SK-N-MC (cell line): ENCODE data around the gene PARVB.
"Not testable (repeated sequence)": the region's sequence is repeated elsewhere in the genome, so short reads cannot be mapped to it uniquely, and the experiment has no call there.

ENCODE experiments used
- DNase-seq: peaks from one replicate; pipeline ENCODE4 v3.0.0-alpha.2; 2011; ENCODE audit warnings: low read depth, low spot score
- H3K27ac ChIP-seq: fragments of 200-600 bp; sonication (generic); 2 replicates; pipeline ENCODE4 v1.5.1; 2016; ENCODE audit warnings: mixed run types
- H3K36me3 ChIP-seq: fragments of 200-600 bp; sonication (generic); 2 replicates; pipeline ENCODE4 v1.6.1; 2017; ENCODE audit warnings: antibody characterized with exemption, low read length, mixed read lengths; ENCODE audit not compliant: insufficient read depth
- H3K4me3 ChIP-seq: fragments of 200-600 bp; sonication (generic); 2 replicates; pipeline ENCODE4 v1.5.1; 2016
- H3K9ac ChIP-seq: fragments of 200-600 bp; sonication (generic); 2 replicates; pipeline ENCODE4 v1.8.0; 2017; ENCODE audit warnings: mixed run types, mixed read lengths; ENCODE audit not compliant: insufficient read length
- H3K9me3 ChIP-seq: fragments of 200-600 bp; sonication (generic); 2 replicates; pipeline ENCODE4 v1.6.1; 2017; ENCODE audit warnings: low read depth, mild to moderate bottlenecking, antibody characterized with exemption, low read length, moderate library complexity, mixed read lengths
- EZH2 ChIP-seq: fragments of 200-600 bp; sonication (generic); IDR thresholded peaks from one replicate; pipeline ENCODE4 v1.6.1; 2017; ENCODE audit warnings: antibody characterized with exemption
- FOXP2 ChIP-seq: optimal IDR thresholded peaks from 2 replicates; pipeline ENCODE3; 2011; ENCODE audit warnings: mild to moderate bottlenecking, moderate library complexity; ENCODE audit not compliant: insufficient read depth; ENCODE audit errors: extremely low read length, control extremely low read depth
- POLR2AphosphoS5 ChIP-seq: IDR thresholded peaks from 2 replicates; pipeline ENCODE4 v1.6.1; 2012; ENCODE audit warnings: mild to moderate bottlenecking, low read depth, low read length, borderline replicate concordance

The PARVB gene

DNA sequence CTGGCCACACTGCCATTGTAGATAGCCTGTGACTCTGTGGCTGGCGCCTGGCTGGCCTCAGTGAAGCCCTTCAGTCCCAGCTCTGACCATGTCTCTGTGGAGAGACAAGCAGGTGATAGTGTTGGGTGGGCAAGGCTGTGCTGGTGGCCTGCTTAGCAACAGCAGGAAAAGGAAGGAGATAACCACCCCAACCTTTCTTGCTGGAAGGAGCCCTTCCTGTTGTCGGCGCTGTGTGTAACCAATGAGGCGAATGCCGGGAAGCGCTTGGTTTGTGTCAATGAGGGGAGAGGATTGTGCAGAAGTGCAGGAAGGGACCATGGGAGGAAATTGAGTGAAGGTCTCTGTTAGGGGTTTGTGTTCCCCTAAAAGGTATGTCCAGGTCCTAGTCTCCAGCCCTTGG lies 27.3 kb downstream of the PARVB start:
- no peak overlapping the region for H3K9ac ChIP-seq
- no peak overlapping the region for H3K27ac ChIP-seq
- no peak overlapping the region for H3K4me3 ChIP-seq
- TF ChIP-seq POLR2AphosphoS5: no peak
- TF ChIP-seq FOXP2: no peak
- TF ChIP-seq EZH2: no peak
- no peak for DNase-seq
- H3K36me3 ChIP-seq: no peaks in the 10 kb centered on the region
- no peaks in the 10 kb centered on the region for H3K9me3 ChIP-seq

DNA sequence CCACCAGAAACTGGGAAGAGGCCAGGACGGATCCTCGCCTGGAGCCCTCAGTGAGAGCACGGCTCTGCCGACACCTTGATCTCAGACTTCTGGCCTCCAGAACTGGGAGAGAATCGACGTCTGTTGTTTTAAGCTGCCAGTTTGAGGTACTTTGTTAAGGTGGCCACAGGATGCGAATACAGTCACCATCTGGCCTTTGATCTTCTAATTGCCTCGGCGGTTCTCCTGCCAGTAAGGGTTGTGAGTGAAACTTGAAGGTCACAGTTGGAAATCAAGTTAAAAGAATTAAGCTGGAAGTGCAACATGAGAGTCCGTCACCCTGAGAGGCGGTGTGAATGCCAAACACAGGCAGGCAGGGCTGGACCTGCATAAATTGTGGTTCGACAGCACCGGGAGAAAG lies 27.9 kb downstream of the PARVB start:
- no peak overlapping the region for H3K4me3 ChIP-seq
- H3K9me3 ChIP-seq: no peaks in the 10 kb centered on the region
- no peak overlapping the region for H3K27ac ChIP-seq
- DNase-seq: no peak
- TF ChIP-seq FOXP2 (no peak), POLR2AphosphoS5 (no peak), EZH2 (no peak)
- no peak overlapping the region for H3K9ac ChIP-seq
- no peaks in the 10 kb centered on the region for H3K36me3 ChIP-seq

DNA sequence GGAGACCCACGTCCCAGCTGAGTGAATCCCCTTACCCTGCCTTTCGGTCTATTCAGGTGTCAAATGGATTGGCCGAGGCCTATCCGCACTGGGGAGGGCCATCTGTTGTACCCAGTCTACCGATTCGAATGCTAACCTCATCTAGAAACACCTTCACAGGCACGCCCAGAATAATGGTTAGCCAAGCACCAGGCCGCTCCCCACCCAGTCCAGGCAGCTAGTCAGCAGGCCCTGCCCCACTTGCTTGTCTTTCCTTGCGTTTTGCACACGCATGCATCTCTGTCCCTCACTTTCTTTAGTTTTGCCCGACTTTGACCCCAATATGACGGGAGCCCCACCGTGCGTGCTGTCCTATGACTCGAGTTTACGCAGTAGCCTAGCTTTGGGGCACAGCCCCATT lies 31.7 kb downstream of the PARVB start:
- DNase-seq: no peak
- Histone ChIP-seq H3K36me3 (no peaks in the 10 kb centered on the region), H3K27ac (no peak overlapping the region), H3K4me3 (no peak overlapping the region), H3K9ac (no peak overlapping the region), H3K9me3 (no peaks in the 10 kb centered on the region)
- no peak for TF ChIP-seq EZH2
- no peak for TF ChIP-seq POLR2AphosphoS5
- no peak for TF ChIP-seq FOXP2

DNA sequence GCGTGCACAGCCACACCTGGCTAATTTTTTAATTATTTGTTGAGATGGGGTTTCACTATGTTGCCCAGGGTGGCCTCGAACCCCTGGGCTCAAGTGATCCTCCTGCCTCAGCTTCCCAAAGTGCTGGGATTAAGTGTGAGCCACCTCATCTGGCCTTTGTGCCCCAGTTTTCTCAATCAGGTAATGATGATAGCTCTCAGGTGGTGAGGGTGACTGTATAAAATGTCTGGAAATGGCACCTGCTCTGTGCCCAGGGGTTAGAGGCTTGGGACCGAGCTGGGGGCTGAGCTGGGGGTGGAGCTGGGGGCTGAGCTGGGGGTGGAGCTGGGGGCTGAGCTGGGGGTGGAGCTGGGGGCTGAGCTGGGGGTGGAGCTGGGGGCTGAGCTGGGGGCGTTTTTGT lies 32.5 kb downstream of the PARVB start:
- not testable (repeated sequence) for DNase-seq, H3K9me3 ChIP-seq, H3K36me3 ChIP-seq, H3K9ac ChIP-seq, H3K4me3 ChIP-seq, H3K27ac ChIP-seq

DNA sequence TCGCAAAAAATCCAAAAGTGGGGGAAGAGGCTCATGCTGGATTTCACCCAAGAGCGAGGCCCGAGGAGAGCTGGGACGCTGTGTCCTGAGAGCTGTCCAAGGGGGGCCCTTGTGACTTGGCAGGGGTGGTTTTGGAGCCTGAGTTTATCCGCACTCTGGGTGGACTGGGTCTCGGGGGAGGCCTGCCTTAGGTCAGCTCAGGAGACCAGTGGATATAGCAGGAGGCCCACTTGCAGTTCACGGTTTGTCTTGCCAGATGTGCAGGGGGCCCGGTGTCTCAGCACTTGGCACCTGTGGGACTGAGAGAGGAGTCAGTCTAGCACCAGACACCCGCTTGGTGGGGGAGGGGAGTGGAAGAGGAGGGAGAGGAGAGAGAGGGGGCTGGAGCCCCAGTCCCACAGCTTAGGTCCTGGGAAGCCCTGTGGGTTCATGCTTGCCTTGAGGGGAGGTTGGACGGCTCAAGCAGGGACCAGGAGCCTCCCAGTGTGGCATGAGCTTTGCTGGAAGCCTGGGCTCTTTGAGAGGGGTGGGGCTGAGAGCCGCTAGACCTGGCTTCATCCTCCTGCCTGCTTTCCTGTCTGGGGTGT lies 33.4 kb downstream of the PARVB start:
- Histone ChIP-seq H3K4me3 (peak overlapping the region; percentile 55), H3K36me3 (no peaks in the 10 kb centered on the region), H3K9ac (no peak overlapping the region), H3K27ac (peak overlapping the region; percentile 73; the same call in 1 of the 2 replicates), H3K9me3 (no peaks in the 10 kb centered on the region)
- TF ChIP-seq POLR2AphosphoS5 (no peak), EZH2 (no peak), FOXP2 (no peak)
- DNase-seq: no peak

DNA sequence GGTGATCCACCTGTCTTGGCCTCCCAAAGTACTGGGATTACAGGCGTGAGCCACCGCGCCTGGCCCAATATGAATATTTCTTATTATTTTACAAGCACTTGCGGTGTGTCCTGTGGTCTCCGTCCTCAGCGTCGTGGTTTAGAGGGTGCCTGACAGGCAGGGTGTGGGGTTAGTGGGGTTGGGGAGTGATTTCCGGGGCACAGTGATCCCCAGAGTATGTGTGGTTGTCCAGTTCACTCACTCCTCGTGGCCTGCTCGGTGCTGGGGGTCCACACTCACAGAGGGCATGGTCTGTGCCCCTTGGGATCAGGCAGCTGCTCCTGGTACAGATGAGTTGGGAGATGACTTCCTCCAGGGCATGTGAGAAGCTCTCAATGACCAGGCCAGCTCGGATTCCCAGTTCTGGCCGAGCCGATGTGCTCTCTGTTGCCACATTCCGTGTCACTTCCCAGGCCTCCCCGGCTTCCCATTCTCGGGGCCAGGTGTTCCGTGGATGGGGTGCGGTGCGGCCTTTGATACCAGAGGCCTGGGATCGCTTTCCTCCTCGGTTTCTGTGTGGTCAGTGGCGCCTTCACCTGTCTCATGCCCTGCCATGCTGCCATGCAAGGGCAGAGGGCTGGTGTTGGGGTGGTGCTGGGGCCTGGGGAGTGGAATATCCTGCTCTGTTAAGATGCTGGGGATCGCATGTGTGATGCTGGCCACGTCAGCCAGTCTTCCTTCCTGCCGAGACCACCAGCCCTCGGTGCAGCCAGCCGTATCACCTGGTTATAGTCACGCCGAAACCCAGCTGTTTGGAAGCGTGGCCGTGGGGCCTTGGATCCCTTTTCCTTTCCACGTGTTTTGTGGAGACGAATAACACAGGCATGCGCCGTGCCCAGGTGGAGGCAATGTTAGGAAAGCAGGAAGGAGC lies 39.6 kb downstream of the PARVB start:
- Histone ChIP-seq H3K9ac (no peak overlapping the region), H3K9me3 (no peaks in the 10 kb centered on the region), H3K27ac (no peak overlapping the region), H3K4me3 (no peak overlapping the region), H3K36me3 (no peaks in the 10 kb centered on the region)
- no peak for TF ChIP-seq FOXP2
- no peak for TF ChIP-seq EZH2
- TF ChIP-seq POLR2AphosphoS5: no peak
- no peak for DNase-seq

DNA sequence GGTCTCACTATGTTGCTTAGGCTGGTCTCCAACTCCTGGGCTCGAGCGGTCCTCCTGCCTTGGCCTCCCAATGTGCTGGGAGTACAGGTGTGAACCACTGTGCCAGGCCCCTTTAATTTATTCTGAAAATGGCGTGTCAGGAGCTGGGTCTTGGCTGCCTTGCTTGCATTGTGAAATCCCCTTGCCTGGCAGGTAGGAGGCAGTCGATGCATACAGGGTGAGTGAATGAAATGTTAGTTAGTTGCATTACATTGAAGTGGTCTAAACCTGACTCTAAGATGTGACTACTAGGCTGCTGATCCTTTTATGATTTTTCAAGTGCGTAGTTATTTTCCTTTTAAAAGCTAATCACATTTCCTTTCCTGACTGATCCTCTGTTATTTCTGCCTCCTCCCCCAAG lies 42.9 kb downstream of the PARVB start:
- no peak overlapping the region for H3K9ac ChIP-seq
- no peak for TF ChIP-seq FOXP2
- no peak for TF ChIP-seq POLR2AphosphoS5
- TF ChIP-seq EZH2: no peak
- no peaks in the 10 kb centered on the region for H3K36me3 ChIP-seq
- H3K4me3 ChIP-seq: no peak overlapping the region
- no peak overlapping the region for H3K27ac ChIP-seq
- H3K9me3 ChIP-seq: no peaks in the 10 kb centered on the region
- DNase-seq: no peak

DNA sequence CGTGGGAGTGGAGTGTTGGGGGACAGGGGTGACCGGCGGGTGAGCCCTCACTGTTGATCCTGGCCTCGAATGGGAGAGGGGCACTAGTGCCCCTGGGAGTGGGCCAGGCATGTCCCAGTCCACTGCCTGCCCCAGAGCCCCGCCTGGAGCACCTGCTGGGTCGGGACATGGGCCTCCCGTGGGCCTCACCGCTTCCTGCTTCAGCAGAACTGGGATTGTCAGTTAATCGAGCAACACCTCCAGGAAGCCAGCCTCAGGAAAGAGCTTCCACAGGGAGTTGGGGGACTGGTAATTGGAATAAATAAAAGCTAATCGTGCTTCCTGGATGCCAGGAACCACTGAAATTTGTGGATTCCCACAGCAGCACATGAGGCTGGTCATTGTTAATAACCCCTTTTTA lies 43.8 kb downstream of the PARVB start:
- no peak for DNase-seq
- H3K36me3 ChIP-seq: no peaks in the 10 kb centered on the region
- no peak for TF ChIP-seq EZH2
- no peak for TF ChIP-seq FOXP2
- TF ChIP-seq POLR2AphosphoS5: no peak
- no peaks in the 10 kb centered on the region for H3K9me3 ChIP-seq
- no peak overlapping the region for H3K4me3 ChIP-seq
- H3K27ac ChIP-seq: no peak overlapping the region
- H3K9ac ChIP-seq: no peak overlapping the region

DNA sequence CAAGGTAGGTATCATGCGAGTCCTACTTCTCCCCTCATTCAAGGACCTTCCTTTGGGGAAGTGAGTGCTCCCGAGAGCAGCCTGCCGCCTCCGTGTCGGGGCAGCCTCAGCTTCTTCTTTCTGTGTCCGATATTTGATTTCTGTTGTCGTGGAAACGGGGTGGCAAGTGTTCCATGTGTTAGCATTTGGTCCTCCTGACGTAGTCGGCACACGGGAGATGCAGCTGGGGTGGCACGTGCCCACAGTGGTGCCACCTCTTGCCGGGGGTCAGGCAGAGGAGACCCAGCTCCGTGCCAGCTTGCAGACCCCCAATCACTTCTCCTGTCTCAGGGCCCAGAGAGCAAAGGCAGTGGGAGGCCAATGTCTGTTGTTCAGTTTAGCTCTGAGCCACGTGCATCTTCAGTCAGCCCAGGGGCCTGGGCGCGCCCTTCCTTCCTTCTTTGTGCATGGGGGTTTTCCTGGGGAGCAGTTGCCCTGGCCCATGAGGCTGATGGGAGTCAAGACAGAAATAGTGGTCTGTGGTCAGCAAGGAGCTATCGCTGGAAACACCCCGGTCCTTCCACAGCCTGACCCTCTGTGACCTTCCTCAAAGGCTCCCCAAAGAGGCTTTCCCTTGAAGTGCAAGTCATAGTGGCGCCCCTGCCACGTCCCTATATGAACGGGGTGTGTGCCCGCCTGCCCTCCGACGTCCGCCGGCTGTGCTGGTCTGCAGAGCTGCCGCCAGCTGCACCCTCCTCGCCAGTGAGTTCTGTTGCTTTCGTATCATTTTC lies 44.5 kb downstream of the PARVB start:
- no peak for DNase-seq
- no peak for TF ChIP-seq EZH2
- H3K4me3 ChIP-seq: no peak overlapping the region
- no peaks in the 10 kb centered on the region for H3K9me3 ChIP-seq
- no peak overlapping the region for H3K9ac ChIP-seq
- H3K27ac ChIP-seq: no peak overlapping the region
- no peaks in the 10 kb centered on the region for H3K36me3 ChIP-seq
